HG03565 (cell line): Measurements from ENCODE around the gene SFXN5.

Experiments
- ATAC-seq: cut with Tn5 transposase; IDR thresholded peaks from one replicate; pipeline ENCODE4 v1.9.1; 2021; ENCODE audit warnings: mild to moderate bottlenecking, moderate library complexity; ENCODE audit not compliant: unreplicated experiment

The SFXN5 gene

GRCh38 chr2:73053316-73054114 lies 18.0 kb downstream of the SFXN5 start:
- ATAC-seq, result no peak

GRCh38 chr2:73050121-73050545 lies 21.4 kb downstream of the SFXN5 start:
- no peak for ATAC-seq

- no peak for ATAC-seq
Measured at GRCh38 chr2:73043929-73044832, 27.3 kb downstream of the SFXN5 start.

GRCh38 chr2:73043276-73043675 lies 28.2 kb downstream of the SFXN5 start:
- ATAC-seq, result no peak

- ATAC-seq, result no peak
Measured at GRCh38 chr2:73037947-73038585, 33.4 kb downstream of the SFXN5 start.

GRCh38 chr2:73036766-73037165 lies 34.7 kb downstream of the SFXN5 start:
- no peak for ATAC-seq

GRCh38 chr2:73035899-73036711 lies 35.4 kb downstream of the SFXN5 start:
- no peak for ATAC-seq

GRCh38 chr2:73034661-73035375 lies 36.7 kb downstream of the SFXN5 start:
- no peak for ATAC-seq

GRCh38 chr2:73033766-73034381 lies 37.6 kb downstream of the SFXN5 start:
- no peak for ATAC-seq

- no peak for ATAC-seq
Measured at GRCh38 chr2:73033142-73033765, 38.3 kb downstream of the SFXN5 start.

GRCh38 chr2:73032702-73033097 lies 38.8 kb downstream of the SFXN5 start:
- no peak for ATAC-seq

- ATAC-seq, result no peak
Measured at GRCh38 chr2:73031725-73032701, 39.5 kb downstream of the SFXN5 start.

- ATAC-seq, result no peak
Measured at GRCh38 chr2:73031095-73031678, 40.3 kb downstream of the SFXN5 start.

GRCh38 chr2:73028841-73029240 lies 42.7 kb downstream of the SFXN5 start:
- ATAC-seq, result no peak

GRCh38 chr2:73027340-73027739 lies 44.2 kb downstream of the SFXN5 start:
- no peak for ATAC-seq

- no peak for ATAC-seq
Measured at GRCh38 chr2:73023497-73023896, 48.0 kb downstream of the SFXN5 start.

GRCh38 chr2:73022024-73022568 lies 49.4 kb downstream of the SFXN5 start:
- no peak for ATAC-seq
